Astrocyte (in vitro differentiated cells and primary cell): Measurements from ENCODE around the gene LEMD1. TPM values are rescaled to one million over a fixed set of nuclear protein-coding genes. Genes with fewer than 3 reads are reported as not detected.

Experiments used
- DNase-seq: peaks from one replicate; pipeline ENCODE4 v3.0.0-alpha.2; 2010; ENCODE audit warnings: low read depth
- FAIRE-seq: peaks from 2 replicates; lab custom pipeline; 2011; peaks lifted over from hg19 to GRCh38; lab: Jason Lieb, UNC
- H2AFZ ChIP-seq: 2 replicates; pipeline ENCODE4 v1.6.0; 2012; ENCODE audit warnings: low read depth, low read length, inconsistent platforms
- H3K27ac ChIP-seq: 2 replicates; pipeline ENCODE4 v1.5.1; 2011; ENCODE audit warnings: low read depth, low read length, inconsistent platforms
- H3K27me3 ChIP-seq: 2 replicates; pipeline ENCODE4 v1.6.0; 2011; ENCODE audit warnings: low read length, inconsistent platforms; ENCODE audit not compliant: insufficient read depth
- H3K36me3 ChIP-seq: 2 replicates; pipeline ENCODE4 v1.5.1; 2011; ENCODE audit warnings: low read length, inconsistent platforms; ENCODE audit not compliant: insufficient read depth
- H3K4me1 ChIP-seq: 2 replicates; pipeline ENCODE4 v1.5.1; 2011; ENCODE audit warnings: low read length, inconsistent platforms; ENCODE audit not compliant: insufficient read depth
- H3K4me2 ChIP-seq: 2 replicates; pipeline ENCODE4 v1.6.0; 2012; ENCODE audit warnings: low read length, inconsistent platforms
- H3K4me3 ChIP-seq: 2 replicates; pipeline ENCODE4 v1.5.1; 2011; ENCODE audit warnings: low read depth, mild to moderate bottlenecking, low read length, inconsistent platforms; ENCODE audit not compliant: insufficient read depth
- H3K79me2 ChIP-seq: 2 replicates; pipeline ENCODE4 v1.6.0; 2012; ENCODE audit warnings: mild to moderate bottlenecking, low read length, inconsistent platforms; ENCODE audit not compliant: insufficient read depth
- H3K9ac ChIP-seq: 2 replicates; pipeline ENCODE4 v1.6.0; 2012; ENCODE audit warnings: mild to moderate bottlenecking, low read length, inconsistent platforms
- H3K9me3 ChIP-seq: 2 replicates; pipeline ENCODE4 v1.5.1; 2012; ENCODE audit warnings: low read depth, mild to moderate bottlenecking, low read length, inconsistent platforms; ENCODE audit not compliant: insufficient read depth
- H4K20me1 ChIP-seq: 2 replicates; pipeline ENCODE4 v1.6.0; 2012; ENCODE audit warnings: low read length, inconsistent platforms; ENCODE audit not compliant: insufficient read depth
- H3K27ac Mint-ChIP-seq: one replicate; pipeline ENCODE4 v1.8.0; 2021; ENCODE audit warnings: mild to moderate bottlenecking, mixed read lengths; ENCODE audit not compliant: unreplicated experiment
- H3K27me3 Mint-ChIP-seq: one replicate; pipeline ENCODE4 v1.8.0; 2021; ENCODE audit warnings: low read depth, mixed read lengths; ENCODE audit not compliant: unreplicated experiment
- H3K36me3 Mint-ChIP-seq: one replicate; pipeline ENCODE4 v1.8.0; 2021; ENCODE audit warnings: low read depth, mixed read lengths; ENCODE audit not compliant: unreplicated experiment
- H3K4me1 Mint-ChIP-seq: one replicate; pipeline ENCODE4 v1.8.0; 2021; ENCODE audit warnings: low read depth, mixed read lengths; ENCODE audit not compliant: unreplicated experiment
- H3K4me3 Mint-ChIP-seq: one replicate; pipeline ENCODE4 v1.8.0; 2021; ENCODE audit warnings: mild to moderate bottlenecking, moderate library complexity, mixed read lengths; ENCODE audit not compliant: unreplicated experiment
- H3K9me3 Mint-ChIP-seq: one replicate; pipeline ENCODE4 v1.8.0; 2021; ENCODE audit warnings: mild to moderate bottlenecking, mixed read lengths; ENCODE audit not compliant: unreplicated experiment
- CTCF ChIP-seq: IDR thresholded peaks from 2 replicates; pipeline ENCODE4 v1.5.1; 2011; ENCODE audit warnings: low read depth, mild to moderate bottlenecking, inconsistent platforms, low read length, moderate library complexity; ENCODE audit not compliant: insufficient read depth
- EZH2 ChIP-seq: IDR thresholded peaks from 2 replicates; pipeline ENCODE4 v1.6.1; 2012; ENCODE audit warnings: mild to moderate bottlenecking, low read length, inconsistent platforms; ENCODE audit not compliant: insufficient read depth
- total RNA-seq: library from RNA; stranded (reverse); gene quantifications from 2 replicates; pipeline ENCODE4 v1.2.1, GENCODE V29; 2021

LEMD1 gene
- total RNA-seq, 1 donor from 2014 or later: 3.1 TPM

DNA sequence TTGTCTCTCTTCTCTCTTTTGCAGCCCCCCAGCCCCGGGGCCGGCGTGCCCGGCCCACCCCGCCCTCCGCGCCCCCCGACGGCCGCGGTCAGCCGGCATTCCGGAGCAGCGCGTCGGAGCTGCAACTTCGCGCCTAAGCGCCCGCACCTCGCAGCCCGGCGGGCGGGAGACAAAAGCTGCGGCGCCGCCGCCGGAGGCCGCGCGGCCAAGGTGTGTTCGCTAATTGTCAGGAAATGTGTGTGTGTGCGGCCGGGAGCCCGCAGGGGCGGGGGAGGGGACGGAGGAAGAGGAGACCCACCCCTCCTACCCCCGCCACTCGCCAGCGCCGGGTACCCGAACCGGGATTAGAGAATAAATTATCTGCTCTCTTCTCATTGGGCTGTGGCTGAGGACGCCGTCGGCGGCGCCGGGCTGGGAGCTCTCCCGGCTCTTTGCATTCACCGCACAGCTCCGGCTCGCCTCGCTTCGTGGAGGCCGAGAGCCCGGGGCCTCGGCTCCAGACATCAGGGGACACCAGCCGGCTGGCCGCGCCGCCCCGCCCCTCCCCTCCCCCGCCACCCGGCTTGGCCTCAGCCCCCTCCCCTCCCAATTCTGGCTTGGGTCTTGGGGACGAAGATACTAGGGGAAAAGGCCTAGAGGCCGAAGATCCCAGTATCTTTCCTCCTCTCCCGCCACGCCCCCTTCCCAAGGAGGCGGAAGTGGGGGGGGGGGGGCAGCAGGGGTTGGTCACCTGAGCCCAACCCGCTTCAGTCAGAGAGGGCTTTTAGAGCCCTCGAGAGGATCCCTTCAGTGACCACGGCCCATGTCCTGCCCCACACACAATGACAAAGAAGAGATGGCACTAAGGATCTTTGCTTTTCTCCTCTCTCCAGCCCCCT lies 35.3 kb upstream of the LEMD1 start:
- Mint-ChIP-seq H3K27ac (peak overlapping the region; percentile 34), H3K36me3 (no peaks in the 10 kb centered on the region), H3K9me3 (no peaks in the 10 kb centered on the region), H3K27me3 (peaks cover 59% of the 10 kb centered on the region), H3K4me1 (peaks cover 6% of the 10 kb centered on the region), H3K4me3 (peak overlapping the region; percentile 80)
- Histone ChIP-seq H3K79me2 (no peaks in the 10 kb centered on the region), H3K9me3 (no peaks in the 10 kb centered on the region), H3K9ac (no peak overlapping the region), H3K4me2 (peak overlapping the region; percentile 50), H2AFZ (no peak overlapping the region), H3K4me3 (no peak overlapping the region), H3K27ac (no peak overlapping the region), H3K36me3 (no peaks in the 10 kb centered on the region), H3K27me3 (peaks cover 67% of the 10 kb centered on the region), H3K4me1 (peaks cover 2% of the 10 kb centered on the region), H4K20me1 (peaks cover 4% of the 10 kb centered on the region)
- no peak for FAIRE-seq
- no peak for DNase-seq
- no peak for TF ChIP-seq CTCF
- no peak for TF ChIP-seq EZH2

- no peak overlapping the region for H3K4me3 ChIP-seq
- TF ChIP-seq EZH2 (peak; percentile 96), CTCF (no peak)
- H3K4me1 Mint-ChIP-seq: peaks cover 7% of the 10 kb centered on the region
- no peak overlapping the region for H3K27ac ChIP-seq
- H3K27me3 Mint-ChIP-seq: peaks cover 59% of the 10 kb centered on the region
- H3K4me3 Mint-ChIP-seq: peak overlapping the region; percentile 80
- H2AFZ ChIP-seq: peak overlapping the region; percentile 18
- no peaks in the 10 kb centered on the region for H3K36me3 Mint-ChIP-seq
- H3K27me3 ChIP-seq: peaks cover 70% of the 10 kb centered on the region
- peaks cover 4% of the 10 kb centered on the region for H4K20me1 ChIP-seq
- DNase-seq (no peak), FAIRE-seq (no peak)
- peaks cover 2% of the 10 kb centered on the region for H3K4me1 ChIP-seq
- H3K9ac ChIP-seq: no peak overlapping the region
- H3K9me3 Mint-ChIP-seq: no peaks in the 10 kb centered on the region
- no peaks in the 10 kb centered on the region for H3K79me2 ChIP-seq
- no peaks in the 10 kb centered on the region for H3K9me3 ChIP-seq
- H3K27ac Mint-ChIP-seq: no peak overlapping the region
- peak overlapping the region; percentile 50 for H3K4me2 ChIP-seq
- no peaks in the 10 kb centered on the region for H3K36me3 ChIP-seq
Observed at GRCh38 chr1:205456383-205456867, 34.6 kb upstream of the LEMD1 start.
